Gastroesophageal sphincter (tissue), 3 donors: Measurements from ENCODE around the gene CEP63.

ENCODE experiments used
- CTCF ChIP-seq, 4 experiments: fragments of 200-600 bp in 2 of 4; fragments of 450-650 bp in 2 of 4; sonication (generic) in 1 of 4; IDR thresholded peaks; one replicate each; pipeline ENCODE4 v1.5.1; 2017 to 2019; ENCODE audit warnings: antibody characterized with exemption in 4 of 4, mild to moderate bottlenecking in 2 of 4, moderate library complexity in 2 of 4
- EP300 ChIP-seq: sonication (generic); formaldehyde crosslinking; IDR thresholded peaks from one replicate; pipeline ENCODE4 v1.6.1; 2017; ENCODE audit warnings: antibody characterized with exemption, mild to moderate bottlenecking
- POLR2A ChIP-seq, 2 donors: fragments of 450-650 bp; IDR thresholded peaks; one replicate each; pipeline ENCODE4 v1.6.1; 2017; ENCODE audit warnings: antibody characterized with exemption in 2 of 2, mild to moderate bottlenecking in 2 of 2, moderate library complexity in 1 of 2
- POLR2AphosphoS5 ChIP-seq: sonication (generic); formaldehyde crosslinking; IDR thresholded peaks from one replicate; pipeline ENCODE4 v1.6.1; 2017; ENCODE audit warnings: antibody characterized with exemption

GRCh38 chr3:134600206-134600605 lies 114.3 kb downstream of the CEP63 start:
- TF ChIP-seq CTCF (IDR thresholded peaks at IDR 0.05) (no peak), POLR2A (IDR thresholded peaks at IDR 0.05) (no peak), EP300 (no peak), POLR2AphosphoS5 (no peak)
